Activated CD4-positive, alpha-beta T cell treated with anti-CD3 and anti-CD28 coated beads, Interleukin-2, amount 10 ng/mL, durations not matched to agents 24 days and 14 days (primary cell): ENCODE results near the gene TPD52L1. TPM values are rescaled to one million over a fixed set of nuclear protein-coding genes. Genes with fewer than 3 reads are reported as not detected.

Experiments used
- DNase-seq: peaks from one replicate; pipeline ENCODE4 v3.0.0; 2022
- H3K27ac Mint-ChIP-seq: one replicate; pipeline ENCODE4 v1.8.0; 2022; ENCODE audit warnings: mild to moderate bottlenecking, mixed read lengths
- H3K27me3 Mint-ChIP-seq: one replicate; pipeline ENCODE4 v1.8.0; 2022; ENCODE audit warnings: mixed read lengths
- H3K36me3 Mint-ChIP-seq: one replicate; pipeline ENCODE4 v1.8.0; 2022; ENCODE audit warnings: low read depth, mild to moderate bottlenecking, mixed read lengths
- H3K4me1 Mint-ChIP-seq: one replicate; pipeline ENCODE4 v1.8.0; 2021; ENCODE audit warnings: mixed read lengths
- H3K4me3 Mint-ChIP-seq: one replicate; pipeline ENCODE4 v1.8.0; 2022; ENCODE audit warnings: mild to moderate bottlenecking, moderate library complexity, mixed read lengths
- H3K9me3 Mint-ChIP-seq: one replicate; pipeline ENCODE4 v1.8.0; 2021; ENCODE audit warnings: mixed read lengths
- intact Hi-C: fragments of 100-400 bp; cut with micrococcal nuclease; formaldehyde crosslinking; loops from one replicate; pipeline ENCODE4 v1.15.1; 2023
- total RNA-seq: library from RNA; stranded (reverse); gene quantifications from 2 replicates; pipeline ENCODE4 v1.2.3, GENCODE V29; 2022

The TPD52L1 gene
- total RNA-seq, 1 donor from 2014 or later = not detected

- Mint-ChIP-seq H3K4me3 (peak overlapping the region; percentile 88), H3K36me3 (peaks cover 36% of the 10 kb centered on the region), H3K27ac (peak overlapping the region; percentile 86), H3K27me3 (peaks cover 12% of the 10 kb centered on the region), H3K9me3 (peaks cover 4% of the 10 kb centered on the region), H3K4me1 (peaks cover 37% of the 10 kb centered on the region)
- DNase-seq = no peak
- intact Hi-C loops = loop anchor here (5.0 kb wide), 3 partner anchors 109 to 1966 kb away; partner anchors contain the start of genes HINT3 and RNF146
These were observed 147.4 kb downstream of the TPD52L1 start for GRCh38 chr6:125300992-125301434.

- H3K4me3 Mint-ChIP-seq = peak within 1 kb of the TSS; percentile 88
- peaks cover 37% of the 10 kb centered on the region for H3K4me1 Mint-ChIP-seq
- intact Hi-C loops = loop anchor here (5.0 kb wide), 3 partner anchors 109 to 1966 kb away; partner anchors contain the start of genes HINT3 and RNF146
- peaks cover 19% of the 10 kb centered on the region for H3K27me3 Mint-ChIP-seq
- H3K36me3 Mint-ChIP-seq = peaks cover 30% of the 10 kb centered on the region
- peak; percentile 87 for DNase-seq
- H3K9me3 Mint-ChIP-seq = peaks cover 4% of the 10 kb centered on the region
- peak within 1 kb of the TSS; percentile 88 for H3K27ac Mint-ChIP-seq
These were observed 148.1 kb downstream of the TPD52L1 start, which contains the start of gene HDDC2 for GRCh38 chr6:125301435-125302391. Gene HDDC2 (minus strand): TSS chr6:125301967. CDS start chr6:125301932, 35 bp downstream.

GRCh38 chr6:125302840-125303511 lies 149.4 kb downstream of the TPD52L1 start:
- Mint-ChIP-seq H3K4me3 (peak overlapping the region; percentile 88), H3K27me3 (peaks cover 22% of the 10 kb centered on the region), H3K36me3 (peaks cover 21% of the 10 kb centered on the region), H3K4me1 (peaks cover 34% of the 10 kb centered on the region), H3K9me3 (peaks cover 4% of the 10 kb centered on the region), H3K27ac (no peak overlapping the region)
- intact Hi-C loops = loop anchor here (5.0 kb wide), 3 partner anchors 111 to 1964 kb away; partner anchors contain the start of genes HINT3 and RNF146
- DNase-seq = no peak

GRCh38 chr6:125303512-125303854 lies 149.9 kb downstream of the TPD52L1 start:
- DNase-seq = no peak
- Mint-ChIP-seq H3K36me3 (peaks cover 17% of the 10 kb centered on the region), H3K27ac (no peak overlapping the region), H3K9me3 (peaks cover 4% of the 10 kb centered on the region), H3K4me1 (peaks cover 33% of the 10 kb centered on the region), H3K27me3 (peaks cover 24% of the 10 kb centered on the region), H3K4me3 (no peak overlapping the region)
- intact Hi-C loops = loop anchor here (5.0 kb wide), 3 partner anchors 111 to 1964 kb away; partner anchors contain the start of genes HINT3 and RNF146

- Mint-ChIP-seq H3K36me3 (peaks cover 5% of the 10 kb centered on the region), H3K27me3 (peaks cover 27% of the 10 kb centered on the region), H3K4me3 (no peak overlapping the region), H3K9me3 (peaks cover 4% of the 10 kb centered on the region), H3K27ac (no peak overlapping the region), H3K4me1 (peaks cover 24% of the 10 kb centered on the region)
- intact Hi-C loops = loop anchor here (5.0 kb wide), 3 partner anchors 113 to 1962 kb away; partner anchors contain the start of genes HINT3 and RNF146
- no peak for DNase-seq
These were observed 151.5 kb downstream of the TPD52L1 start for GRCh38 chr6:125304970-125305660.

- DNase-seq = no peak
- H3K27ac Mint-ChIP-seq = no peak overlapping the region
- intact Hi-C loops = no loop called here
- peaks cover 18% of the 10 kb centered on the region for H3K4me1 Mint-ChIP-seq
- peaks cover 4% of the 10 kb centered on the region for H3K9me3 Mint-ChIP-seq
- peaks cover 29% of the 10 kb centered on the region for H3K27me3 Mint-ChIP-seq
- no peaks in the 10 kb centered on the region for H3K36me3 Mint-ChIP-seq
- H3K4me3 Mint-ChIP-seq = no peak overlapping the region
These were observed 153.2 kb downstream of the TPD52L1 start for GRCh38 chr6:125306756-125307149.

- Mint-ChIP-seq H3K27ac (no peak overlapping the region), H3K27me3 (peaks cover 33% of the 10 kb centered on the region)
These were observed 153.7 kb downstream of the TPD52L1 start for GRCh38 chr6:125307150-125307838.

GRCh38 chr6:125307964-125308615 lies 154.5 kb downstream of the TPD52L1 start:
- Mint-ChIP-seq H3K27ac (no peak overlapping the region), H3K36me3 (no peaks in the 10 kb centered on the region), H3K4me3 (no peak overlapping the region), H3K4me1 (peaks cover 8% of the 10 kb centered on the region), H3K9me3 (no peaks in the 10 kb centered on the region), H3K27me3 (peaks cover 37% of the 10 kb centered on the region)
- intact Hi-C loops = no loop called here
- DNase-seq = no peak

More at GRCh38 chr6:125307150-125307838, 153.7 kb downstream of the TPD52L1 start:
- Mint-ChIP-seq H3K9me3 (peaks cover 3% of the 10 kb centered on the region), H3K4me3 (no peak overlapping the region), H3K4me1 (peaks cover 15% of the 10 kb centered on the region), H3K36me3 (no peaks in the 10 kb centered on the region)
- no peak for DNase-seq
- intact Hi-C loops = no loop called here

GRCh38 chr6:125310994-125311649 lies 157.5 kb downstream of the TPD52L1 start:
- DNase-seq = peak; percentile 74
- H3K4me1 Mint-ChIP-seq = peaks cover 5% of the 10 kb centered on the region
- intact Hi-C loops = loop anchor here (1.0 to 10.0 kb wide), 4 partner anchors 442 to 1814 kb away; no protein-coding TSS in a partner anchor
- no peak overlapping the region for H3K4me3 Mint-ChIP-seq
- no peaks in the 10 kb centered on the region for H3K36me3 Mint-ChIP-seq
- no peaks in the 10 kb centered on the region for H3K9me3 Mint-ChIP-seq
- peaks cover 26% of the 10 kb centered on the region for H3K27me3 Mint-ChIP-seq
- no peak overlapping the region for H3K27ac Mint-ChIP-seq

- intact Hi-C loops = loop anchor here (10.0 kb wide), 1 partner anchor 1812 kb away; no protein-coding TSS in a partner anchor
These were observed 158.9 kb downstream of the TPD52L1 start for GRCh38 chr6:125312478-125312877.

GRCh38 chr6:125312950-125313349 lies 159.4 kb downstream of the TPD52L1 start:
- Mint-ChIP-seq H3K27ac (no peak overlapping the region), H3K36me3 (no peaks in the 10 kb centered on the region), H3K9me3 (no peaks in the 10 kb centered on the region), H3K4me3 (no peak overlapping the region), H3K4me1 (peaks cover 3% of the 10 kb centered on the region), H3K27me3 (peaks cover 19% of the 10 kb centered on the region)
- DNase-seq = no peak
- intact Hi-C loops = loop anchor here (10.0 kb wide), 1 partner anchor 1812 kb away; no protein-coding TSS in a partner anchor

More at GRCh38 chr6:125312478-125312877, 158.9 kb downstream of the TPD52L1 start:
- Mint-ChIP-seq H3K27ac (no peak overlapping the region), H3K9me3 (no peaks in the 10 kb centered on the region), H3K4me3 (no peak overlapping the region), H3K36me3 (no peaks in the 10 kb centered on the region), H3K27me3 (peaks cover 20% of the 10 kb centered on the region), H3K4me1 (peaks cover 5% of the 10 kb centered on the region)
- DNase-seq = no peak
